Fibroblast of skin of abdomen (primary cell): ENCODE measurements around the gene PPP5C.
"Not testable (repeated sequence)": the region's sequence is repeated elsewhere in the genome, so short reads cannot be mapped to it uniquely, and the experiment has no call there.

Source experiments
- DNase-seq: peaks from one replicate; pipeline ENCODE4 v3.0.0-alpha.2; 2013

PPP5C gene

DNA sequence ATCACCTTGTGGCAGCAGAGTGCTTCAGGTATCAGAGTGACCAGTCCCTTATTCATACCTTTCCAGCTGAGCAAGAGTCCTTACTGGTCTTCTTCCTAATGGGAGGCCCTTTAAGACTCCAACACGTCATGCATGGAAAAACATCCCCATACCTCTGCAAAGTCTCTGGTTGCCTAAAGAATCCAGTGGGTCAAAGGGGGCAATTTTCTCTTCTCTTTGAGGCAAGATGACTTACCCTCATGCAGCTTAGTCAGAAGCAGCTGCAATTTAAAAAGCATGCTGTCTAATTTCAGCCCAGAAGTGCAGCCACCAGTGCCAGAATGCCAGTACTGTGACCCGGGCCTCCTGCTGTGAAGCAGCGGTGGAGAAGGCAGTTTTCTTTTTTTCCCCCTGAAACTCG lies 18.7 kb downstream of the PPP5C start:
- DNase-seq = no peak

- DNase-seq = no peak
Observed at GRCh38 chr19:46366620-46367292, 19.9 kb downstream of the PPP5C start.

DNA sequence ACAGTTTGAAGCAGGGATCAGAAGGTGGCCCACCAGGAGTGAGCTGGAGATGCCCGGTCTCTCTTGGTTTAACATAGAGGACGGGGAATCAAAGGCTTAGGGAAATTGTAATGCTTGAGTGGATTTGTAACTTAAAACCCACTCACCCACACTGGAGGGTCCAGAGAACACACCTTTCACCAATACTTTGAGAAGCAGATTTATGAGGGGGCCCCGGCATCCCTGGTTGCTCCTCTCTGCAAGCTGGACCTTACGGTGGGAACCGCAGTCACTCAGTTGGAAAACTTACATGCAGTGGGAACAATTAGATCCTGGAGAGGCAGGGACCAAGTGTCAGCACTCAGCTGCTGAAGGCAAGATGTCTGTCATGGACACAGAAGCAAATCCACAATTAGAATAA lies 20.5 kb downstream of the PPP5C start:
- DNase-seq = no peak

DNA sequence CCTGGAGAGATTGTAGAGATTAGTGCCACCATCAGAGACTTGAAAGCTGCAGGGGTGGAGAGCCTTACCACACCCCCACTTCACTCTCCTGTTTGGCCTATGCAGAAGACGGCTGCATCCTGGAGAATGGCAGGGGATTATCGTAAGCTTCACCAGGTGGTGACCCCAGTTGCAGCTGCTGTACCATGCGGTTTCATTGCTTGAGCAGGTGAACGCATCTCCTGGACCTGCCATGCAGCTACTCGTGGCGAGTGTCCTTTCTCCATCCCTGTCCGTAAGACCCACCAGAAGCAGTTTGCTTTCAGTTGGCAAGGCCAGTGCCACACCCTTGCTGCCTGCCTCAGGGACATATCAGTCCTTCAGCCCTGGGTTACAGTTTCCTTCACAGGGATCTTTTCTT lies 21.2 kb downstream of the PPP5C start:
- DNase-seq = no peak

DNA sequence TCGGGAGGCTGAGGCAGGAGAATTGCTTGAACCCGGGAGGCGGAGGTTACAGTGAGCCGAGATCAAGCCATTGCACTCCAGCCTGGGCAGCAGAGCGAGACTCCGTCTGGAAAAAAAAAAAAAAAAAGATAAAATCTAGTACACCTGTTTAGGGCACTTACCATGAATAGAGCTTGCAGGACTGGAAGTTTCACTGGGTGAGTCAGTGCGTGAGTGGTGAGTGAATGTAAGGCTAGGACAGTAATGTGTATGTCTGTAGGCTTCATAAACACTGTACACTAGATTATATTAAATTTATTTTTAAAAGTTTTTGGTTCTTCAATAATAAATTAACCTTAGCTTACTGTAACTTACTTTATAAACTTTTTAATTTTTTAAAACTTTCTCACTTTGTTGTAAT lies 22.9 kb downstream of the PPP5C start:
- DNase-seq = no peak

- DNase-seq = no peak
Observed at GRCh38 chr19:46371371-46371901, 24.5 kb downstream of the PPP5C start.

- DNase-seq = no peak
Observed at GRCh38 chr19:46372901-46373490, 26.1 kb downstream of the PPP5C start.

GRCh38 chr19:46373491-46374359 lies 26.8 kb downstream of the PPP5C start:
- peak; percentile 66 for DNase-seq

- DNase-seq = no peak
Observed at GRCh38 chr19:46374536-46375475, 27.9 kb downstream of the PPP5C start.

- DNase-seq = not testable (repeated sequence)
Observed at GRCh38 chr19:46375476-46376067, 28.7 kb downstream of the PPP5C start.

GRCh38 chr19:46376241-46377153 lies 29.6 kb downstream of the PPP5C start:
- DNase-seq = no peak

- peak; percentile 89 for DNase-seq
Observed at GRCh38 chr19:46378268-46378667, 31.4 kb downstream of the PPP5C start.

GRCh38 chr19:46380690-46381089 lies 33.8 kb downstream of the PPP5C start:
- no peak for DNase-seq

DNA sequence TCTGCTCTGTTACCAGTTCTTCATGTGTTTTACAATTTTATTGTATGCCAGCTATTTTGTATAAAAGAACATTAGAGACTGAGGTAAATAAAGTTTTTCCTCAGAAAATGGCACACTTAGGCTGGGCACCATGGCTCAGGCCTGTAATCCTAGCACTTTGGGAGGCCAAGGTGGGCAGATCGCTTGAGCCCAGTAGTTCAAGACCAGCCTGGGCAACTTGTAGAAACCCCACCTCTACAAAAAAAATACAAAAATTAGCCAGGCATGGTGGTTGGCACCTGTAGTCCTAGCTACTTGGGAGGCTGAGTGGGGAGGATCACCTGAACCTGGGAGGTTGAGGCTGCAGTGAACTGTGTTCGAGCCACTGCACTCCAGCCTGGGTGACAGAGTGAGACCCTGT lies 34.5 kb downstream of the PPP5C start:
- no peak for DNase-seq

DNA sequence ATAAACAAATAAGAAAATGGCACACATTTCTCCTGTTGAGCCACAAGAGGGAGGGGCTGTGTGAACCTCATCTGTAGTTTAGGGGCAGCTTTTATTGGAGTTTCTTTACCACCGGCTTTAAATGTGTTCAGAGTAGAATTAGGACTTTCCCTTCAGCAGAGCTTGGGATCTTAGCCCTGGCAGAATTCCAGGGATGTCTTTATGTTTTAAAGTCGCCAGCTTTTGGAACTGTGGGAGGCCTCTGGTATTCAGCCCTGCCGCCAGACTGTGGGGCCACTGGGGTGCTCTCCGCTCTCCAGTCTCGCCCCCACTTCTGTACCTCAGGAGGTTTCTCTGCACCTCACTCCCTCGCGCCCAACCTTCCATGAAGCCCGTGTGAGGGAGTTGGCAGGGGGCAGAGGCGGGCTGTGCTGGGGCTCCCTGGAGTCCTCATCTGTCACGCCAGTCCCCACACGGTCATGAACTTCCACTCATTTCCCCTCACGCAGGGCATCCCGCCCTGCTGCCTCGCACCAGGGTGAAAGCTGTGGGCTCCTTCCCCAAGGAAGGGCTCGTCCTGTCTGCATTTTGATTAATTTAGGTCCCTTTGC lies 35.0 kb downstream of the PPP5C start:
- no peak for DNase-seq

GRCh38 chr19:46383171-46383815 lies 36.4 kb downstream of the PPP5C start:
- no peak for DNase-seq

GRCh38 chr19:46383846-46384245 lies 37.0 kb downstream of the PPP5C start:
- DNase-seq = no peak

- DNase-seq = no peak
Observed at GRCh38 chr19:46384396-46384795, 37.5 kb downstream of the PPP5C start.

- DNase-seq = no peak
Observed at GRCh38 chr19:46385636-46386035, 38.7 kb downstream of the PPP5C start.

DNA sequence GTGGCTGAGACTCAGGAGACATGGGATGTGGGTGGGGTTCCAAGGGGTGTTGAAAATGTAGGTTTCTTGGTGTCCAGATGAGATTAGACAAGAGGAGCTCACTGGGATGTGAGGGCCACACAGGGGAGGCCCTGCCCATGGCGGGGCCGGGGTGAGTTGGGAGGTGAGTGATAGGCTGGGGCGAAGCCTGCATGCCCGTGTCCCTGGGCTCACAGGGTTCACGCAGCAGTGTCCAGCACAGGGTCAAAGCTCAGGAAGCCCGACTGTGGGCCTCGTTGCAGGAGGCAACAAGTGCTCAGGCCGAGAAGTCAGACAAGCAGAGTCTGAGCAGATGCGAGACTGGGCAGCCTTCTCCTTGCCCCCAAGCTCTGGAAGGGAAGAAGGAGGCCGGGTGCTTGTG lies 39.3 kb downstream of the PPP5C start:
- no peak for DNase-seq
